GM18951 (cell line): ENCODE results near the gene BCL7C.
"Not testable (repeated sequence)": the region's sequence is repeated elsewhere in the genome, so short reads cannot be mapped to it uniquely, and the experiment has no call there.

Experiments
- POLR2A ChIP-seq: IDR thresholded peaks from 4 replicates; pipeline ENCODE4 v1.6.1; 2011; ENCODE audit warnings: mild to moderate bottlenecking; ENCODE audit not compliant: insufficient read length, insufficient read depth; ENCODE audit errors: extremely low read depth
- in situ Hi-C: fragments of 300-500 bp; cut with MboI; formaldehyde crosslinking; loops from one replicate; pipeline ENCODE4 v1.12.0; 2022; ENCODE audit warnings: low sequenced_read_pairs, mixed read lengths, inconsistent platforms; ENCODE audit not compliant: unreplicated experiment

The BCL7C gene

DNA sequence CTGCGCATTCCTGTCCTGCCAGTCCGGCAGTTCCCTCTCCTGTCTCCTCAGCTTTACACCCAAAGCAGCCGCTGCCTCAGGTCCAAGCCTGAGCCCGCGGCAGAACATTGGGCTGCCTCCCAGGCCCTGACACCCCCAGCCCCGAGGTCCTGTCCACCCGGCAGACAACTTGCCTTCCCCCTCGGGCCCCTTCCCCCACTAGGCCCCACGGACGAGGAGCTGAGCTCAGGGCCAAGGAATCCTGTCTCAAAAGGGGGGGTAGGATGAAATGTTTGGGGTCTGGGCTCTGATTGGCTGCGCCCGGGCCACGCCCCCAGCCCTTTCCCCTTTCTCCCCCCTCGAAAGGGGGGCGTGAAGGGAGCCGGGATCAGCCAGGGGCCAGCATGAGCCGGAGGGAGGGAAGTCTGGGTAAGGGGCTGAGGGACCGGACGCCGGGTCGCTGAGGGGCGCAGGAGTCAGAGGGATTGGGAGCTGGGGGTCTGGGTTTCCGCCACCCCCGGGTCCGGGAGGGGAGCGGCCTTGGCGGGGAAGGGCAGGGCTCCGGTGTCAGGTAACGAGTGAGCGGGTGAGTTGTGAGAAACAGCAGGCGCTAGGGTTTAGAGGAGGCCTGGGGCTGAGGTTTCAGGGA, 2.5 kb upstream of the BCL7C start, which contains the start of gene CTF1:
Gene CTF1, plus strand, starts transcription at position 354 of the 628 bp plus-strand sequence. Its CDS starts 30 bp downstream, at position 384.
- no peak for TF ChIP-seq POLR2A

DNA sequence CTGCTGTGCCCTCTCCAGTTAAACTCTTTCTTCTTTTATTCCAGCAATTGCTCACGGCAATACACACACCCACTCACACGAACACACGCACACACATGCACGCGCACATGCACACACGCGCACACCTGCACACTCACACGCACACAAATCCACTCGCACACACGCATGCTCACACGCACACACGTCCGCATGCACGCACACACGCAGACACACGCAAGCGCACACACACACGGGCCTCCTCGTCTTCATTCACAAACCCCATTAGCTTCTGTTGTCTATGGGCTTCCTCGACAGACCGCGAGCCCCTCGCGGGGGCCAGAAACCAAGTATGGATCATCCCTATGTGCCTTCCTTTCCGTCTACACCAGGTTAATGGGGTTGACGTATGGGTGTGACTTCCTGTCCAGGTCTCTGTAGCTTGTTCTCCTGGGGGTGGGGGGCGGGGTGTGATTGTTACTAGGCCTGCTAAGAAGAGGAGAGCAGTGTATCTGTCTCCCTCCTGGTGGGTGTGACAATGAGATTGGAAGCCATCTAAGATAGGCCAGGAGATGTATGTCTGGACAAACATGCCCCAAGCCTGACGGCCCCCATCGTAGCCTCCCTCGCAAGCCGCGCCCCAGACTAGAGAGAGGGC, 1.9 kb upstream of the BCL7C start:
- no peak for TF ChIP-seq POLR2A
- in situ Hi-C loops, result no loop called here

More for the DNA sequence above, 2.5 kb upstream of the BCL7C start, which contains the start of gene CTF1:
- in situ Hi-C loops, result no loop called here

DNA sequence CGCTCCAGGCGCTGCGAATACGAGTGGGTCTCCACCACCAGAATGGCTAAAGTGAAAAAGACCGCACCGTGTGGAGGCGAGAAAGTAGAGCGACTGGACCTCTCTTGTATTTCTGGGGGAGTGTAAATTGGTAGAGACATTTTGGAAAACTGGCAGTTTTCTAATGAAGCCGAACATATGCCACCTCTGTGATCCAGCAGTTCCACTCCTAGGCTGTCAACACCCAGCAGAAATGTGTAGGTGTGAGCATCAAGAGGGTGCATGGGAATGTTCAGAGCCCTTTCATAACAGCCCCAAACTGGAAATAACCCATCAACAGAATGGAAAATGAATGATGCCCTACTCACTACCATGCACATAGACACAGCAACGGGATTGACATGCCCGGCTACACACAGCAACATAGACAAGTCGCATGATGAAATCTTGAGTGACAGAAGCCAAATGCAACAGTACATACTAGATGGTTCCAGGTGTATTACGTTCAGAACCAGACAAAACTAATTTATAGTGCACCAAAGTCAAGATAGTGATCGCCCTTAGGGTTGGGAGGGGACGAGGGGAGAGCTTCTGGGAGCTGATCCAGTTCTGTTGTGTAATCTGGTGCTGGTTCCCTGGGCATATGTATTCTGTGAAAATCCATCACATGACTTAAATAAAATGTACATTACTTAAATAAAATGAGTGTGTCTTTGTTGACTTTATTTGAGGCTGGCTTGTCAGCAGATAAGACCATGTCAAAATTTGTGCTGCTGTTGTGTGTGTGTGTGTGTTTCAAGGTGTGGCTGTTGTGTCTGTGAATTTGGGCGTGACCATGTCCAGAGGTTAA, 877 bp upstream of the BCL7C start:
- in situ Hi-C loops, result no loop called here
- no peak for TF ChIP-seq POLR2A

DNA sequence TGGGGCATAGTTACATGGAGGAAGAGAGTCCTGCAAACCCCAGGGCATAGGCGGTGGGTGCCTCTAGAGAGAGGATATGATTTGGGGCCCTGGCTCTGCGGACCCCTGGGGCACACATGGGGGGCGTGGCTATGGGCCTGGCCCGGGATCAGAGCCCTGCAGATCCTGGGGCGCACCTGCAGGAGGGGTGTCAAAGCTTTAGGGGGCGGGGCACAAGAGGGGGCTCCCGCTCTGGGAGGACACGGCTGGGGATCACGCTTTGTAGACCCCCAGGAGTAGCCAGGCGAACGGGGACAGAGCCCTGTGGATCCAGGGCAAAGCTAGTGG, 497 bp downstream of the BCL7C start:
- TF ChIP-seq POLR2A, result no peak
- in situ Hi-C loops, result no loop called here

DNA sequence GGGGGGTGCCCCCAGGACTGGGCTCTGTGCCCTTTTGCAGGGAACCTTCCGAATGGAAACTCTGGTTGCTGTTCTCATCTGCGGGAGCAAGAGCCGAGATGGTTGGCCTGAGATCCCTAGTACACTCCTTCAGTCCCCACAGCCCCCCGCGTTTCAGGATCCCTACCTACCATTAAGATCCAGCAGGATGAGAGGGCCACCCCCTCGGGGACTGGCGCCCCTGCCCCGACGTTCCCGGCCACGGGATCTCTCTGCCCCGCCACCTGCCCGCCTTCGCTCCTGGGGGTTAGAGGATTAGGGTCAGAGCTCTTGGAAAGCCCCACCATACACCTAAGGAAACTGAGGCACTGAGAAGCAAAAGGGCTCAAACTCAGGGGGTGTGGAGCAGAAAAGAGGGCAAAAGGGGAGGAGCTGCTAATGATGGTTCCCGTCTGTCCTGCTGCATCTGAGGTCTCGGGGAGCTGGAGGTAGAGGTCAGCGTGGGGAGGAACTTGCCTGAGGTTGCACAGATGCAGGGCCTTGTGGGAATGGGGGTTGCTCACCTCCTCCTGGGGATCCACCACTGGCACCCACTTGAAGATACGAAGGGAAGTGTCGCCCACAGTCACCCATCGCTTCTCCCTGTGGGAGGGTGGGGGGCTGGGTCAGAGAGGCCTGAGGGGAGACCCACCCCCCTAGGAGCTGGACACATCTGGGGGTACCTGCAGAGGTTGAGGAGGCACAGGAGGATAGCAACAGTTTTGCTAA, 1.0 kb downstream of the BCL7C start:
- TF ChIP-seq POLR2A, result peak; percentile 20
- in situ Hi-C loops, result no loop called here

DNA sequence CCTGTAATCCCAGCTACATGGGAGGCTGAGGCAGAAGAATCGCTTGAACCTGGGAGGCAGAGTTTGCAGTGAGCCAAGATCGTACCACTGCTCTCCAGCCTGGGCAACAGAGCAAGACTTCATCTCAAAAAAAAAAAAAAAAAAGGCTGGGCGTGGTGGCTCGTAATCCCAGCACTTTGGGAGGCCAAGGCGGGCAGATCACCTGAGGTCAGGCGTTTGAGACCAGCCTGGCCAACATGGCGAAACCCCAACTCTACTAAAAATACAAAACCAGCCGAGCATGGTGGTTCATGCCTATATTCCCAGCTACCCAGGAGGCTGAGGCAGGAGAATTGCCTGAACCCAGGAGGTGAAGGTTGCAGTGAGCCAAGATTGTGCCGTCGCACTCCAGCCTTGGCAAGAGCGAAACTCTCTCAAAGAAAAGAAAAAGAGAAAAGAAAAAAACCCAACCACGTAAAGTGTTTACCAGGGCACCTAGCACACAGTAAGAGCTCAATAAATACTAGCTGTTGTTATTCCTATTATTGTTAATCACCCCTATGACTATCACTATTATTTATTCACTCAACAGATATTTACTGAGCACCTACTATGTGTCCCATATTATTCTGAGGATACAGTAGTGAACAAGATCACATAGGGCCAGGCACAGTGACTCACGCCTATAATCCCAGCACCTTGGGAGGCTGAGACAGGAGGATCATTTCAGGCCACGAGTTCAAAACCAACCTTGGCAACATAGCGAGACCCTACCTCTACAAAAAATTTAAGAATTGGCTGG, 2.6 kb downstream of the BCL7C start:
- in situ Hi-C loops, result not testable (repeated sequence)

DNA sequence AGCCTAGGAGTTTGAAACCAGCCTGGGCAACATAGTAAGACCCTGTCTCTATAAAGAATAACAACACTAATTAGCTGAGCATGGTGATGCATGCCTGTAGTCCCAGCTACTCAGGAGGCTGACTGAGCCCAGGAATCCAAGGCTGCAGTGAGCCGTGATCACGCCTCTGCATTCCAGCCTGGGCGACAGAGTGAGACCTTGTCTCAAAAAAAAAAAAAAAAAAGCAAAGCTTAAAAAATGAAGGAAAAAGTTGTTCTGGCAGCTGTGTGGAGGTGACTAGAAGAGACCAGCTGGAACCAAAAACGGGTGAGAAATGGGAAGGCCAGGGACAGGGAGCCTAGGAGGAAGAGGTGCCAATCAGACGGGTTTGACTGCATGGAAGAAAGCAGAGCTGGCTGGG, 4.2 kb downstream of the BCL7C start:
- in situ Hi-C loops, result no loop called here
- TF ChIP-seq POLR2A, result no peak

DNA sequence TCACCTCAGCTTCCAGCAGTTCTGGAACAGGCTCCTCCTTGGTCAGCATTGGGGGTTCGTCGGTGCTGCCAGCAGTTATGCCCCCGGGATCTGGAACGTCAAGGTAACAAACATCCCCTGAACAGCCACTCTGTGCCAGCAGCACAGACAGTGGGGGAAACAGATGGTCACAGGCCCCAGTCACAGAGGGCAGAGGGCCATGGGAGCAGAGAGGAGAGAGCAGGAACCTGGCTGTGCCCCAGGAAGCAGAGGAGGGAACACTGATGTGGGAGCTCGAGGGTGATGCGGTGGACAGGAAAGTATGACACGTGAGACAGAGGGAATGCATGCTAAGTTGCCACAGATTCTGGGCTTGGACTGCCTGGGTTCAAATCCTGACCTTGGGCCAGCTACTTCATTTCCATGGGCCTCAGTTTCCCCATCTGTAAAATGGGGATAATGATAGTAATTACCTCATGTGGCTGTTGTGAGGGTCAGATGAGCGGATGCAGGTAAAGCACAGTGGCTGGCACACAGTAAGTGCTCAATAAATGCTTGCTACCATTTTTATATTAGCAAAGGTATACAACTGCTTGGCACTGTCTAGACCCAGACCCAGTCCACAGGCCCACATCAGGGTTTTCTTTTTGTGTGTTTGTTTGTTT, 4.9 kb downstream of the BCL7C start:
- in situ Hi-C loops, result no loop called here
- no peak for TF ChIP-seq POLR2A

DNA sequence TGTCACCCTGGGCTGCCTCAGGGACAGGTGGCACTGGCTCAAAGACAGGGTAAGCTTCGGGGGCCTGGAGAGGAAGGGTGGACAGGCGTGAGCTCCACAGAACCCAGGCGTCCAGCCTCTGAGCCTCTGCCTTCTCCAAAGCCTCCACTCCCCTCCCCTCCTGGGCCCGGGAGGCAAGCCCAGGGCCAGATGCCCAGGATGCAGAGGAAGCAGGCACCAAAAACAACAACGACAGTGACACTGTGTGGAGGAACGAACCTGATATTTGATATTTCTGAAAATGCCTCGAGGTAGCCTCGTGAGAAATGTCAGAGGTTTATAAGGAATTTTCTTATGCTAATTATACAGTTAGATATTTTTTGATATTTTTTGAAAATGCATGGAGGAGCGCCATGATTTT, 6.0 kb downstream of the BCL7C start:
- TF ChIP-seq POLR2A, result no peak
- in situ Hi-C loops, result no loop called here

DNA sequence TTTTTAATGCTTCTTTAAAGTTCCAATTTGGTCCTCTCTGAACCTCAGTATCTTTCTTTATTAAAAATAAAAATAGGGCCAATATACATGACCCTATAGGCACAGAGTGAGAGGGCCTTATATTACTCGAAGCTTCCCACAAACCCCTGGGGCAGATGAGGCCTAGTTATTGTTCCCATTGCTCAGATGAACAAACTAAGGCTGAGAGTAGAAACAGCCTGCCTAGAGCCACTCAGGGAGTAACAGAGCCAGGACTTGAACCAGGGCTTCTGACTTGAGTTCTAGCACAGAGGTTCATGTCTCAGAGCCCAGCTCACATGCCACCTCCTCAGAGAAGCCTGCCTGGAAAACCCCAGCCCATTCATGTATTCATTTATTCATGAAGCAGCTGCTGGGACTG, 7.7 kb downstream of the BCL7C start:
- TF ChIP-seq POLR2A, result no peak
- in situ Hi-C loops, result no loop called here

DNA sequence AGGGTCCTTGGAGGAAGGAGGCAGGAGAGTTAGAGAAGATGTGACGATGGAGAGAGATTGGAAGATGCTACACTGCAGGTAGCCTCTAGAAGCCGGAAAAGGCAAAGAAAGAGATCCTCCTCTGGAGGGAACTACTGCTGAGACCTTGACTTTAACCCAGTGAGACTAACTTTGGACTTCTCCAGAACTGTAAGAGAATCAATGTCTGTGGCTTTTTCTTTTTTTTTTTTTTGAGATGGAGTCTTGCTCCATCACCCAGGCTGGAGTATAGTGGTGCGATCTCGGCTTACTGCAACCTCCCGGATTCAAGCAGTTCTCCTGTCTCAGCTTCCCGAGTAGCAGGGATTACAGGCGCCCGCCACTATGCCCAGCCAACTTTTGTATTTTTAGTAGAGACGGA, 8.7 kb downstream of the BCL7C start:
- TF ChIP-seq POLR2A, result no peak
- in situ Hi-C loops, result no loop called here

DNA sequence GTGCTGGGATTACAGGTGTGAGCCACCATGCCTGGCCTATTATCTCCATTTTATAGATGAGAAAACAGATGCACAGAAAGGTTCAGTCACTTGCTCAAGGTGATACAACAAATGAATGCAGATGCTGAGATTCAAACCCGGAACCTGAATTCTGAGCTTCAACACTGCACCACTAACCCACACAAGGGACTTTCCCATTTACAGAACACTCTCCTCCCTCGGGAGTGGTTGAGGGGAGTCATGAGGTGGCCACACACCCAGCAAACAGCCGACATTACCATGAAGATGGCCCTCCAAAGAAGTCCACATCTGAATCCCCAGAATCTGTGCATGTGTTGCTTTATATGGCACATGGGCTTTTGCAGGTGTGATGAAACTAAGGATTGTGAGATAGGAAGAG, 9.1 kb downstream of the BCL7C start:
- in situ Hi-C loops, result no loop called here
- no peak for TF ChIP-seq POLR2A
